Activated effector memory CD4-positive, alpha-beta T cell treated with anti-CD3 and anti-CD28 coated beads, Interleukin-2, amount 50 U/mL, for 16 hours (primary cell): ENCODE data around the gene SYNE2.
"Not testable (repeated sequence)": the region's sequence is repeated elsewhere in the genome, so short reads cannot be mapped to it uniquely, and the experiment has no call there.

Source experiments
- DNase-seq: peaks from one replicate; pipeline ENCODE4 v3.0.0-alpha.2; 2020

The SYNE2 gene

GRCh38 chr14:63852817-63853731 is at the start of gene SYNE2:
SYNE2 (plus strand) TSS chr14:63853004; CDS start chr14:63909149, 56,145 bp downstream.
- peak; percentile 94 for DNase-seq

GRCh38 chr14:63803221-63803791 is 49.5 kb upstream of the SYNE2 start:
- not testable (repeated sequence) for DNase-seq

- not testable (repeated sequence) for DNase-seq
Observed at GRCh38 chr14:63806064-63806463, 46.7 kb upstream of the SYNE2 start.

- DNase-seq: not testable (repeated sequence)
Observed at GRCh38 chr14:63811692-63812091, 41.1 kb upstream of the SYNE2 start.

- no peak for DNase-seq
Observed at GRCh38 chr14:63833728-63834127, 19.1 kb upstream of the SYNE2 start.

- peak; percentile 83 for DNase-seq
Observed at GRCh38 chr14:63840981-63841380, 11.8 kb upstream of the SYNE2 start.

- no peak for DNase-seq
Observed at GRCh38 chr14:63843796-63844195, 9.0 kb upstream of the SYNE2 start.

- no peak for DNase-seq
Observed at GRCh38 chr14:63848890-63849289, 3.9 kb upstream of the SYNE2 start.

- DNase-seq: no peak
Observed at GRCh38 chr14:63852271-63852816, 460 bp upstream of the SYNE2 start.

- peak; percentile 84 for DNase-seq
Observed at GRCh38 chr14:63853831-63854293, 1.1 kb downstream of the SYNE2 start.

GRCh38 chr14:63854330-63854729 is 1.5 kb downstream of the SYNE2 start:
- no peak for DNase-seq

GRCh38 chr14:63855281-63855680 is 2.5 kb downstream of the SYNE2 start:
- DNase-seq: no peak

- DNase-seq: peak; percentile 70
Observed at GRCh38 chr14:63857466-63858030, 4.7 kb downstream of the SYNE2 start.

GRCh38 chr14:63860146-63860545 is 7.3 kb downstream of the SYNE2 start:
- no peak for DNase-seq

- no peak for DNase-seq
Observed at GRCh38 chr14:63862163-63862562, 9.4 kb downstream of the SYNE2 start.

GRCh38 chr14:63863004-63863403 is 10.2 kb downstream of the SYNE2 start:
- no peak for DNase-seq

- not testable (repeated sequence) for DNase-seq
Observed at GRCh38 chr14:63864775-63865174, 12.0 kb downstream of the SYNE2 start.

- DNase-seq: no peak
Observed at GRCh38 chr14:63867933-63868921, 15.4 kb downstream of the SYNE2 start.

GRCh38 chr14:63869940-63870752 is 17.3 kb downstream of the SYNE2 start:
- not testable (repeated sequence) for DNase-seq

GRCh38 chr14:63870753-63871037 is 17.9 kb downstream of the SYNE2 start:
- DNase-seq: not testable (repeated sequence)

GRCh38 chr14:63874223-63874622 is 21.4 kb downstream of the SYNE2 start:
- DNase-seq: no peak
